CD4-positive, alpha-beta memory T cell (primary cell): ENCODE measurements around the gene CACFD1. TPM values are rescaled to one million over a fixed set of nuclear protein-coding genes. Genes with fewer than 3 reads are reported as not detected.

Source experiments
- CTCF ChIA-PET: fragments of 350-600 bp; sonication (Branson Sonifier 250); formaldehyde crosslinking; loops from one replicate; lab custom pipeline; 2021; ENCODE audit warnings: inconsistent platforms; ENCODE audit not compliant: partially characterized antibody; lab: Charles Lee
- POLR2A ChIA-PET: fragments of 350-600 bp; sonication (Branson Sonifier 250); formaldehyde crosslinking; loops from one replicate; lab custom pipeline; 2021; ENCODE audit not compliant: partially characterized antibody; lab: Charles Lee
- DNase-seq, 5 donors: peaks; one replicate each; pipeline versions ENCODE4 v3.0.0 to v3.0.0-alpha.2; 2020 to 2022; ENCODE audit warnings: mixed read lengths in 1 of 5
- H3K27ac ChIP-seq: one replicate; pipeline ENCODE4 v1.7.0; 2013; ENCODE audit warnings: low read depth, low read length
- H3K27me3 ChIP-seq: 2 replicates; pipeline ENCODE4 v1.7.0; 2013; ENCODE audit warnings: mild to moderate bottlenecking, low read length, moderate library complexity; ENCODE audit not compliant: insufficient read depth
- H3K36me3 ChIP-seq: 2 replicates; pipeline ENCODE4 v1.7.0; 2013; ENCODE audit warnings: mild to moderate bottlenecking, low read length, moderate library complexity; ENCODE audit not compliant: insufficient read depth
- H3K4me1 ChIP-seq: 2 replicates; pipeline ENCODE4 v1.7.0; 2013; ENCODE audit warnings: mild to moderate bottlenecking, low read length, moderate library complexity; ENCODE audit not compliant: insufficient read depth
- H3K4me3 ChIP-seq, 2 donors: one replicate each; pipeline ENCODE4 v1.7.0; 2013; ENCODE audit warnings: low read length in 2 of 2, mild to moderate bottlenecking in 1 of 2
- H3K9me3 ChIP-seq, 2 donors: one replicate each; pipeline ENCODE4 v1.7.0; 2013; ENCODE audit warnings: low read length in 2 of 2, control low read depth in 1 of 2; ENCODE audit not compliant: control insufficient read depth in 1 of 2
- H3K27ac Mint-ChIP-seq, 7 donors: one replicate each; pipeline ENCODE4 v1.8.0; 2020 to 2021; ENCODE audit warnings: mixed read lengths in 7 of 7, mild to moderate bottlenecking in 6 of 7, inconsistent platforms in 3 of 7, moderate library complexity in 3 of 7
- H3K27me3 Mint-ChIP-seq, 2 donors: one replicate each; pipeline ENCODE4 v1.8.0; 2020 to 2021; ENCODE audit warnings: mixed read lengths in 2 of 2
- H3K36me3 Mint-ChIP-seq, 2 donors: one replicate each; pipeline ENCODE4 v1.8.0; 2020 to 2021; ENCODE audit warnings: mixed read lengths in 2 of 2, inconsistent platforms in 1 of 2, mild to moderate bottlenecking in 1 of 2
- H3K4me1 Mint-ChIP-seq, 4 donors: one replicate each; pipeline ENCODE4 v1.8.0; 2020 to 2021; ENCODE audit warnings: mixed read lengths in 4 of 4, mild to moderate bottlenecking in 1 of 4
- H3K4me3 Mint-ChIP-seq, 8 donors: one replicate each; pipeline ENCODE4 v1.8.0; 2020 to 2021; ENCODE audit warnings: mixed read lengths in 8 of 8, mild to moderate bottlenecking in 7 of 8, moderate library complexity in 6 of 8, inconsistent platforms in 3 of 8
- H3K9me3 Mint-ChIP-seq, 8 donors: one replicate each; pipeline ENCODE4 v1.8.0; 2020 to 2021; ENCODE audit warnings: mixed read lengths in 8 of 8, mild to moderate bottlenecking in 5 of 8, inconsistent platforms in 3 of 8, moderate library complexity in 1 of 8
- intact Hi-C: fragments of 100-400 bp; cut with micrococcal nuclease; formaldehyde crosslinking; loops from one replicate; pipeline ENCODE4 v1.15.1; 2023
- polyA plus RNA-seq, 2 donors: library from polyadenylated mRNA; unstranded; fragments of 300-500 nt; fragmentation: Illumina TruSeq; gene quantifications; one replicate each; pipeline ENCODE4 v1.2.3, GENCODE V29; 2021
- total RNA-seq, 2 experiments: library from RNA; stranded (reverse); gene quantifications; one replicate each; pipeline ENCODE4 v1.2.3, GENCODE V29; 2021

CACFD1 gene
- total and polyA plus RNA-seq, 4 experiments from 2014 or later = 2.5 to 3.4 (median 2.8) TPM

- Histone ChIP-seq H3K9me3 (no peaks in the 10 kb centered on the region), H3K27me3 (peaks cover 6% of the 10 kb centered on the region), H3K27ac (no peak overlapping the region), H3K4me3 (no peak overlapping the region), H3K4me1 (no peaks in the 10 kb centered on the region), H3K36me3 (no peaks in the 10 kb centered on the region)
- Mint-ChIP-seq H3K4me3 (no peak overlapping the region), H3K4me1 (peaks cover 3 to 8% (median 4%) of the 10 kb centered on the region in 4 donors), H3K27ac (no peak overlapping the region), H3K9me3 (no peaks in the 10 kb centered on the region), H3K36me3 (no peaks in the 10 kb centered on the region), H3K27me3 (peaks cover 13 to 17% of the 10 kb centered on the region in 2 donors)
- POLR2A ChIA-PET = no interaction called here
- no peak for DNase-seq
- intact Hi-C loops = no loop called here
- CTCF ChIA-PET = no interaction called here
Observed at GRCh38 chr9:133428617-133429101, 31.1 kb upstream of the CACFD1 start.

GRCh38 chr9:133429214-133429613, 30.6 kb upstream of the CACFD1 start:
- Mint-ChIP-seq H3K4me3 (no peak overlapping the region), H3K9me3 (no peaks in the 10 kb centered on the region), H3K27me3 (peaks cover 13 to 17% of the 10 kb centered on the region in 2 donors), H3K27ac (no peak overlapping the region), H3K36me3 (no peaks in the 10 kb centered on the region), H3K4me1 (peaks cover 3 to 8% (median 4%) of the 10 kb centered on the region in 4 donors)
- H3K27me3 ChIP-seq = peaks cover 6% of the 10 kb centered on the region
- H3K4me1 ChIP-seq = no peaks in the 10 kb centered on the region
- intact Hi-C loops = no loop called here
- ChIA-PET POLR2A (no interaction called here), CTCF (no interaction called here)
- H3K27ac ChIP-seq = no peak overlapping the region
- peak in 1 of 5 donors; percentile 15 for DNase-seq
- no peak overlapping the region for H3K4me3 ChIP-seq
- H3K36me3 ChIP-seq = no peaks in the 10 kb centered on the region
- no peaks in the 10 kb centered on the region for H3K9me3 ChIP-seq

DNA sequence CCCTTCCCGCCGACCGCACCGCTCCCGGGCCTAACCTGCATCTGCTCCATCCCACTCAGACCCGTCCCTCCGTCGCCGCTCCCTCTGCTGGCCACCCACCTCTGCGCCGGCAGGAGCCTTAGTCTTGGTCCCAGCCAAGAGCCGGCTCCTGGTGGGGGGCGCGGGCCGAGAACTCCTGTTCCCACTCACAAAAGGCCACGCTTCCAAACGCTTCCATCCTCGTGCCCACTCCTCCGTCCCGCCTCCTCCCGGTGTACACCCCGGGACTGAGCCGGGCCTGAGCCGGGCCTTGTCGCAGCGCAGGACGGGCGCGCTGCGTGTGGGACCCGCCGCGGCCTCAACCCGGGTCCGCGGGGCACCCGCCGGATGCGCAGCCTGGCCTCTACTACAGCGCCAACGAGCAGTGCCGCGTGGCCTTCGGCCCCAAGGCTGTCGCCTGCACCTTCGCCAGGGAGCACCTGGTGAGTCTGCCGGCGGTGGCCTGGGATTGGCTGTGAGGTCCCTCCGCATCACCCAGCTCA, 30.1 kb upstream of the CACFD1 start:
- H3K4me1 ChIP-seq = no peaks in the 10 kb centered on the region
- peaks cover 3 to 8% (median 4%) of the 10 kb centered on the region in 4 donors for H3K4me1 Mint-ChIP-seq
- peaks cover 6% of the 10 kb centered on the region for H3K27me3 ChIP-seq
- POLR2A ChIA-PET = no interaction called here
- H3K27me3 Mint-ChIP-seq = peaks cover 13 to 17% of the 10 kb centered on the region in 2 donors
- H3K4me3 Mint-ChIP-seq = peak overlapping the region in 4 of 8 donors; percentile 3 to 62 (median 16)
- no peak overlapping the region for H3K4me3 ChIP-seq
- H3K27ac Mint-ChIP-seq = no peak overlapping the region
- CTCF ChIA-PET = interaction anchor here (3.0 kb wide), 1 partner anchor 24 kb away, joined by 9 read pairs; no protein-coding TSS in a partner anchor
- no peak overlapping the region for H3K27ac ChIP-seq
- H3K36me3 Mint-ChIP-seq = no peaks in the 10 kb centered on the region
- H3K9me3 Mint-ChIP-seq = no peaks in the 10 kb centered on the region
- intact Hi-C loops = no loop called here
- no peaks in the 10 kb centered on the region for H3K9me3 ChIP-seq
- peak in 1 of 5 donors; percentile 35 for DNase-seq
- H3K36me3 ChIP-seq = no peaks in the 10 kb centered on the region

- ChIA-PET CTCF (interaction anchor here (3.0 kb wide), 1 partner anchor 25 kb away, joined by 9 read pairs; no protein-coding TSS in a partner anchor), POLR2A (no interaction called here)
- no peaks in the 10 kb centered on the region for H3K4me1 ChIP-seq
- no peaks in the 10 kb centered on the region for H3K9me3 ChIP-seq
- intact Hi-C loops = no loop called here
- no peaks in the 10 kb centered on the region for H3K36me3 Mint-ChIP-seq
- DNase-seq = no peak
- peaks cover 3 to 8% (median 4%) of the 10 kb centered on the region in 4 donors for H3K4me1 Mint-ChIP-seq
- H3K36me3 ChIP-seq = no peaks in the 10 kb centered on the region
- peaks cover 13 to 17% of the 10 kb centered on the region in 2 donors for H3K27me3 Mint-ChIP-seq
- H3K27ac ChIP-seq = no peak overlapping the region
- H3K9me3 Mint-ChIP-seq = no peaks in the 10 kb centered on the region
- peak overlapping the region in 5 of 8 donors; percentile 3 to 70 (median 16) for H3K4me3 Mint-ChIP-seq
- peaks cover 6% of the 10 kb centered on the region for H3K27me3 ChIP-seq
- no peak overlapping the region for H3K4me3 ChIP-seq
- no peak overlapping the region for H3K27ac Mint-ChIP-seq
Observed at GRCh38 chr9:133430244-133430643, 29.5 kb upstream of the CACFD1 start.

DNA sequence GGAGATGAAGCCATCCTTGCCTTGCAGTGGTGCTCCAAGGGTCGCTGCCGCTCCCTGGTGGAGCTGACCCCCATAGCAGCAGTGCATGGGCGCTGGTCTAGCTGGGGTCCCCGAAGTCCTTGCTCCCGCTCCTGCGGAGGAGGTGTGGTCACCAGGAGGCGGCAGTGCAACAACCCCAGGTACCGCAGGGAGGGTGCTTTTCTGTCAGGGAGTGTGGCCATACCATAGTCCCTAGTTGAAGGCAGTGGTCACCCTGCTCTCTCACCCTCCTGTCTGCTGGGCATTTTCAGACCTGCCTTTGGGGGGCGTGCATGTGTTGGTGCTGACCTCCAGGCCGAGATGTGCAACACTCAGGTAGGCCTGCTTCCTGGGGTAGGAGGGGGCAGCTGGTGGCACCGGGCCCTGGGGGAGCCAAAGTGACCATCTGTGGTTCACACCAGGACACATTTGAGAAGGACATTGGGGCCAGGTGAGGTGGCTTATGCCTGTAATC, 26.4 kb upstream of the CACFD1 start:
- no peak for DNase-seq
- Mint-ChIP-seq H3K36me3 (no peaks in the 10 kb centered on the region), H3K27ac (no peak overlapping the region), H3K27me3 (peaks cover 4% of the 10 kb centered on the region in 2 donors), H3K9me3 (no peaks in the 10 kb centered on the region), H3K4me1 (peaks cover 0 to 4% (median 0%) of the 10 kb centered on the region in 4 donors), H3K4me3 (no peak overlapping the region)
- POLR2A ChIA-PET = no interaction called here
- CTCF ChIA-PET = no interaction called here
- H3K9me3 ChIP-seq = no peaks in the 10 kb centered on the region
- no peaks in the 10 kb centered on the region for H3K36me3 ChIP-seq
- H3K4me3 ChIP-seq = no peak overlapping the region
- no peaks in the 10 kb centered on the region for H3K27me3 ChIP-seq
- H3K27ac ChIP-seq = no peak overlapping the region
- H3K4me1 ChIP-seq = no peaks in the 10 kb centered on the region
- intact Hi-C loops = no loop called here

- Mint-ChIP-seq H3K9me3 (no peaks in the 10 kb centered on the region), H3K4me3 (no peak overlapping the region), H3K27me3 (peaks cover 0 to 1% of the 10 kb centered on the region in 2 donors), H3K27ac (no peak overlapping the region), H3K4me1 (no peaks in the 10 kb centered on the region), H3K36me3 (no peaks in the 10 kb centered on the region)
- intact Hi-C loops = no loop called here
- Histone ChIP-seq H3K4me1 (no peaks in the 10 kb centered on the region), H3K36me3 (no peaks in the 10 kb centered on the region), H3K9me3 (no peaks in the 10 kb centered on the region), H3K27me3 (no peaks in the 10 kb centered on the region), H3K27ac (no peak overlapping the region), H3K4me3 (no peak overlapping the region)
- POLR2A ChIA-PET = no interaction called here
- CTCF ChIA-PET = no interaction called here
- no peak for DNase-seq
Observed at GRCh38 chr9:133436681-133437080, 23.1 kb upstream of the CACFD1 start.

DNA sequence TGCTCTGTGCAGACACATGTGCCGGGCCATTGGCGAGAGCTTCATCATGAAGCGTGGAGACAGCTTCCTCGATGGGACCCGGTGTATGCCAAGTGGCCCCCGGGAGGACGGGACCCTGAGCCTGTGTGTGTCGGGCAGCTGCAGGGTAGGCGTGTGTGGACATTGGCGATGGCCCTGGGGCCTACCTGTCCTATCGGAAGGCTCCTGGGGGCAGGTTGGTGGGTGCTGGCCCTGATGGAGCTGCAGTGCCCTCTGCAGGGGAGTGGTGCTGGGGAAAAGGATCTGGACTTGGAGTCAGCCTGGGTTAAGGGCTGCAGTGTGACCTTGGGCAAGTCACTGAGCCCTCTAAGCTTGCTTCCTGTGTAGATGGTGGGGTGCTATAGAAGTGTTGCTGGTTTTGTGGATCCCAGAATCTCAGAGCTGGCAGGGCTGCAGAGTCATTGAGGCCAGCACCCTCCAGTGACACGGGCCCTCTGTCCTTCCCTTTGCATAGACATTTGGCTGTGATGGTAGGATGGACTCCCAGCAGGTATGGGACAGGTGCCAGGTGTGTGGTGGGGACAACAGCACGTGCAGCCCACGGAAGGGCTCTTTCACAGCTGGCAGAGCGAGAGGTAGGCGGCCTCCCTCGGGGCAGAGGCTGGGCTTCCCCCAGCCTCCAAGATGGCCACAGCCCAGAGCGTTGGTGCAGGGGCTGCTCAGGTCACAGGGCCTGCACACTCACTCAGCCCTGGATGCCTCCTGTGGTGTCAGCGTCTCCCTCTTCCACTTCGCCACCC, 21.8 kb upstream of the CACFD1 start:
- H3K27ac ChIP-seq = no peak overlapping the region
- Mint-ChIP-seq H3K27ac (no peak overlapping the region), H3K4me1 (no peaks in the 10 kb centered on the region), H3K36me3 (no peaks in the 10 kb centered on the region), H3K4me3 (no peak overlapping the region), H3K27me3 (no peaks in the 10 kb centered on the region), H3K9me3 (no peaks in the 10 kb centered on the region)
- no peaks in the 10 kb centered on the region for H3K36me3 ChIP-seq
- ChIA-PET CTCF (no interaction called here), POLR2A (no interaction called here)
- H3K4me1 ChIP-seq = no peaks in the 10 kb centered on the region
- no peaks in the 10 kb centered on the region for H3K27me3 ChIP-seq
- H3K4me3 ChIP-seq = no peak overlapping the region
- no peak for DNase-seq
- H3K9me3 ChIP-seq = no peaks in the 10 kb centered on the region
- intact Hi-C loops = no loop called here
